SKM-1 treated with dmso at 0.1 percent for 144 hours (cell line): ENCODE data around the gene MCC.
A peak's percentile ranks its signal among the peaks of the same experiment; 100 is the strongest.

ENCODE experiments used
- DNase-seq: peaks from one replicate; lab custom pipeline; 2025; ENCODE audit not compliant: unreplicated experiment; lab: John Stamatoyannopoulos, UW

Gene MCC

GRCh38 chr5:113274836-113275414, 213.3 kb downstream of the MCC start:
- DNase-seq = no peak

- DNase-seq = no peak
Observed at GRCh38 chr5:113273948-113274347, 214.3 kb downstream of the MCC start.

- DNase-seq = peak; percentile 19
Observed at GRCh38 chr5:113271745-113272454, 216.4 kb downstream of the MCC start.

GRCh38 chr5:113271015-113271414, 217.2 kb downstream of the MCC start:
- DNase-seq = no peak

GRCh38 chr5:113270086-113270485, 218.2 kb downstream of the MCC start:
- no peak for DNase-seq

- no peak for DNase-seq
Observed at GRCh38 chr5:113269023-113269997, 218.9 kb downstream of the MCC start.

GRCh38 chr5:113268232-113268631, 220.0 kb downstream of the MCC start:
- DNase-seq = no peak

GRCh38 chr5:113267361-113267900, 220.8 kb downstream of the MCC start:
- DNase-seq = no peak

GRCh38 chr5:113266913-113267227, 221.4 kb downstream of the MCC start:
- DNase-seq = no peak

GRCh38 chr5:113266227-113266912, 221.9 kb downstream of the MCC start:
- DNase-seq = no peak

GRCh38 chr5:113265190-113265589, 223.1 kb downstream of the MCC start:
- DNase-seq = no peak

- DNase-seq = no peak
Observed at GRCh38 chr5:113264046-113264445, 224.2 kb downstream of the MCC start.

- no peak for DNase-seq
Observed at GRCh38 chr5:113263545-113263944, 224.7 kb downstream of the MCC start.

GRCh38 chr5:113262674-113263073, 225.6 kb downstream of the MCC start:
- no peak for DNase-seq

- no peak for DNase-seq
Observed at GRCh38 chr5:113259034-113259433, 229.2 kb downstream of the MCC start.

GRCh38 chr5:113257545-113257944, 230.7 kb downstream of the MCC start:
- DNase-seq = no peak

- no peak for DNase-seq
Observed at GRCh38 chr5:113256671-113257452, 231.4 kb downstream of the MCC start.

- no peak for DNase-seq
Observed at GRCh38 chr5:113255579-113256386, 232.5 kb downstream of the MCC start.

- no peak for DNase-seq
Observed at GRCh38 chr5:113255105-113255504, 233.1 kb downstream of the MCC start.
